ENCODE data around the gene GATM. TPM values are rescaled to one million over a fixed set of nuclear protein-coding genes. Genes with fewer than 3 reads are reported as not detected.
A peak's percentile ranks its signal among the peaks of the same experiment; 100 is the strongest.

The GATM gene
- total and polyA plus RNA-seq, 8 donors: 343 to 1,576 (median 1,000) TPM

GRCh38 chr15:45386420-45386819 lies 8.1 kb upstream of the GATM start:
- no peaks in the 10 kb centered on the region for H3K9me3 ChIP-seq
- DNase-seq (peak in 4 of 6 donors; percentile 57 to 92 (median 80)), ATAC-seq (peak; percentile 69 to 81 (median 78)), FAIRE-seq (no peak)
- H3K27me3 ChIP-seq: no peaks in the 10 kb centered on the region
- intact Hi-C loops (cut with DNase I): no loop called here
- H3K4me3 ChIP-seq: peak overlapping the region in 1 of 4 donors; percentile 12
- TF ChIP-seq CTCF (IDR thresholded peaks at IDR 0.05): no peak
- WGBS, 2 donors: 23 to 27% methylated on average over 5 of the region's 5 CpGs
- H3K36me3 ChIP-seq: no peaks in the 10 kb centered on the region
- peaks cover 46 to 83% (median 56%) of the 10 kb centered on the region in 3 donors for H3K4me1 ChIP-seq
- peak overlapping the region; percentile 33 to 96 (median 64) for H3K27ac ChIP-seq

- FAIRE-seq (no peak), DNase-seq (no peak), ATAC-seq (no peak)
- peaks cover 40 to 83% (median 51%) of the 10 kb centered on the region in 3 donors for H3K4me1 ChIP-seq
- intact Hi-C loops (cut with DNase I): no loop called here
- WGBS, 2 donors: 28 to 35% methylated on average over 1 of the region's 1 CpG
- H3K27me3 ChIP-seq: no peaks in the 10 kb centered on the region
- H3K27ac ChIP-seq: peak overlapping the region; percentile 33 to 96 (median 64)
- no peaks in the 10 kb centered on the region for H3K9me3 ChIP-seq
- TF ChIP-seq CTCF (IDR thresholded peaks at IDR 0.05): no peak
- no peaks in the 10 kb centered on the region for H3K36me3 ChIP-seq
- H3K4me3 ChIP-seq: no peak overlapping the region
These were observed 7.2 kb upstream of the GATM start for GRCh38 chr15:45385590-45385989.

- H3K36me3 ChIP-seq: no peaks in the 10 kb centered on the region
- H3K9me3 ChIP-seq: no peaks in the 10 kb centered on the region
- TF ChIP-seq CTCF (IDR thresholded peaks at IDR 0.05): no peak
- no peak overlapping the region for H3K4me3 ChIP-seq
- WGBS, 2 donors: 77 to 78% methylated on average over 2 of the region's 2 CpGs
- H3K4me1 ChIP-seq: peaks cover 39 to 77% (median 49%) of the 10 kb centered on the region in 3 donors
- intact Hi-C loops (cut with DNase I): no loop called here
- H3K27ac ChIP-seq: peak overlapping the region in 2 of 4 donors; percentile 84 to 96
- no peaks in the 10 kb centered on the region for H3K27me3 ChIP-seq
- DNase-seq (no peak), ATAC-seq (no peak), FAIRE-seq (no peak)
These were observed 6.4 kb upstream of the GATM start for GRCh38 chr15:45384700-45385099.

- intact Hi-C loops (cut with DNase I): no loop called here
- Histone ChIP-seq H3K4me3 (peak overlapping the region; percentile 74 to 93 (median 88)), H3K36me3 (peaks cover 0 to 12% (median 12%) of the 10 kb centered on the region in 3 donors), H3K4me1 (peaks cover 0 to 32% (median 0%) of the 10 kb centered on the region in 3 donors), H3K27me3 (no peaks in the 10 kb centered on the region), H3K27ac (peak overlapping the region; percentile 87 to 98 (median 94)), H3K9me3 (no peaks in the 10 kb centered on the region)
- WGBS, 2 donors: 7 to 10% methylated on average over 11 of the region's 11 CpGs
- TF ChIP-seq CTCF (IDR thresholded peaks at IDR 0.05): no peak
- FAIRE-seq: no peak
- DNase-seq: peak in 4 of 6 donors; percentile 82 to 88 (median 85)
- peak; percentile 56 to 64 (median 58) for ATAC-seq
These were observed 544 bp upstream of the GATM start for GRCh38 chr15:45378913-45379262.

- H3K27me3 ChIP-seq: no peaks in the 10 kb centered on the region
- no peak for FAIRE-seq
- no peak for TF ChIP-seq CTCF (IDR thresholded peaks at IDR 0.05)
- H3K4me1 ChIP-seq: peaks cover 0 to 25% (median 0%) of the 10 kb centered on the region in 3 donors
- WGBS, 2 donors: 0 to 1% methylated on average over 32 of the region's 32 CpGs
- H3K9me3 ChIP-seq: no peaks in the 10 kb centered on the region
- DNase-seq: peak; percentile 55 to 80 (median 72)
- peaks cover 0 to 12% (median 12%) of the 10 kb centered on the region in 3 donors for H3K36me3 ChIP-seq
- intact Hi-C loops (cut with DNase I): no loop called here
- peak; percentile 7 to 24 (median 16) for ATAC-seq
- H3K27ac ChIP-seq: peak overlapping the region; percentile 87 to 98 (median 94)
- H3K4me3 ChIP-seq: peak overlapping the region; percentile 74 to 93 (median 88)
These were observed 665 bp downstream of the GATM start for GRCh38 chr15:45377609-45378148.
